HG02678 (cell line): ENCODE data around the gene CDC42BPB.

ENCODE experiments used
- ATAC-seq: cut with Tn5 transposase; IDR thresholded peaks from one replicate; pipeline ENCODE4 v1.9.1; 2021; ENCODE audit warnings: mild to moderate bottlenecking, moderate library complexity; ENCODE audit not compliant: unreplicated experiment

The CDC42BPB gene

DNA sequence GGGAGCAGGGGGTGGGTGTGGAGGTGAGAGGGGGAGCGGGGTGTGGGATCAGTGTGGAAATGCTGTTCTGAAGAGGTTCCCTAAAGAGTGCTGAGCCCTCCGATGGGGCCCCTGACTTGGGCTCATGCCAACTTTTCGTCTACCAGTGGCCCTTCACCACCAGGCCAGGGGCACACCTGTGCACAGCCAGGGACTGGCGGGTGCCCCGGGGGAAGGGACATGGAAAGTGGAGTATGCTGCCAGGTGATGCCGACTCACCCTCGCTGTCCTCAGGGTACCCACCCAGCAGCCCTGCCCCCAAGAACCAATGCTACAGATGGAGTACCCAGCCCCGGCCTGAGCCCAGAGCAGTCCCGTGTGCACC lies 108.7 kb downstream of the CDC42BPB start:
- no peak for ATAC-seq

- no peak for ATAC-seq
Observed at GRCh38 chr14:102947321-102948103, 109.8 kb downstream of the CDC42BPB start.

DNA sequence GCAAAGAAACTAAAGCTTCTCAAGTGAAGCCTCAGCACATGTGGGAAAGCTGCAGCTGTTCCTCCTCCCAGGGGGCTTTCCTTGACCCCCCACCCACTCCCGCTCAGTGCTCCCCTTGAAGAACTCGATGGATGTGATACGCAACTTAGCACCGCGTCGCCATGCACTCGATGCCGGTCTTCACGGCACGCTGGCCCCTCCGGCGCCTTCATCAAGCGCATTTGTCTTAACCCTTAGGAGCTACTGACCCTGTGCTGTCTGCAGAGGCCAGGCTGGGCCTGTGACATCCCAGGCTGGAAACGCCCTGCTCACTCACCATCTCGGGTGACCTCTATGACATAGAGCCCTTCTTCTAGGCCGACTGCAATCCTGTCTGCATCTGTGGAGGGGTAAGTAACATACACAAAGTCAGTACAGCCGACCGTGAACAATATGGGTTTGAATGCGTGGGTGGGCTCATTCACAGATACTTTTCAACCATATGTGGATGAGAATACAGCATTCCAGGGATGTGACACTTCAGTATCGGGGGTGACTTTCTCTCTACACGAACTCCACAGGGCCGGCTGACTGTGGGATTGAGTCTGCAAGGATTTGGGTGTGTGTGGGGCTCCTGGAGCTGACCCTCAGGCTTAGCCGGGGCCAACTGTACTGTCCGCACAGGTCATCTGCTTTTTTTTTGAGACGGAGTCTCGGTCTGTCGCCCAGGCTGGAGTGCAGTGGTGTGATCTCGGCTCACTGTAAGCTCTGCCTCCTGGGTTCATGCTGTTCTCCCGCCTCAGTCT lies 111.8 kb downstream of the CDC42BPB start:
- no peak for ATAC-seq

GRCh38 chr14:102944448-102945330 lies 112.7 kb downstream of the CDC42BPB start:
- no peak for ATAC-seq

GRCh38 chr14:102943979-102944378 lies 113.4 kb downstream of the CDC42BPB start:
- no peak for ATAC-seq

GRCh38 chr14:102943454-102943853 lies 113.9 kb downstream of the CDC42BPB start:
- ATAC-seq = no peak

GRCh38 chr14:102942069-102942468 lies 115.3 kb downstream of the CDC42BPB start:
- no peak for ATAC-seq

GRCh38 chr14:102941419-102942011 lies 115.8 kb downstream of the CDC42BPB start:
- no peak for ATAC-seq

DNA sequence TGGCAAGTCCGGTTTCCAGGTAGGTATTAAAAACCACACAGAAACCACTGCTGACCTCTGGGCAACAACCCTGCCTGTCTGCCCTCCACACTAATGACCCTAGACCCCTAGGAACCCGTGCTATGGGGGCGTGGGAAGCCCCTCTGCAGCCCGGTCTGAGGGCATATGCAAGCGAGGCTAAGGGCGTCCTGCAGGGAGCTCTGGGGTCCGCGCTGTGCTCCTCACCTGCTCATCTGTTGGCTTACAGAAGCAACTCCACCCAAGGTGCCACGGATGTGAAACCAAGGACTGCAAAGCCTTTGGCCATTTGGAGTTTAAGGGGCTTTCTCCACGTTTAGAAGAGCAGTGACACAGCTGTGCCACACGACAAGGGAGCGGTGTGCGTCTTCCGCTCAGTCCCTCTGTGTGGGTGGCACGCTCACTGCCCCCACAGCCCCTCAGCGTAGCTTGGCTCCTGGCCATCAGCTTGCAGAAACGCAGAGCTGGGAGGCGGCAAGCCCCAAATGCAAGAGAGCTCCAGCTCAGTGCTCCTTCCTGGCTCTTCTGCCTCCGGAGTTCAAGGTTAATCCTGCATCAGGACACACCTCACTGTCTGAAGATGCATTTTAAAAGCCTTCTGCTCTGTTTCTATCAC lies 116.5 kb downstream of the CDC42BPB start:
- ATAC-seq = no peak

DNA sequence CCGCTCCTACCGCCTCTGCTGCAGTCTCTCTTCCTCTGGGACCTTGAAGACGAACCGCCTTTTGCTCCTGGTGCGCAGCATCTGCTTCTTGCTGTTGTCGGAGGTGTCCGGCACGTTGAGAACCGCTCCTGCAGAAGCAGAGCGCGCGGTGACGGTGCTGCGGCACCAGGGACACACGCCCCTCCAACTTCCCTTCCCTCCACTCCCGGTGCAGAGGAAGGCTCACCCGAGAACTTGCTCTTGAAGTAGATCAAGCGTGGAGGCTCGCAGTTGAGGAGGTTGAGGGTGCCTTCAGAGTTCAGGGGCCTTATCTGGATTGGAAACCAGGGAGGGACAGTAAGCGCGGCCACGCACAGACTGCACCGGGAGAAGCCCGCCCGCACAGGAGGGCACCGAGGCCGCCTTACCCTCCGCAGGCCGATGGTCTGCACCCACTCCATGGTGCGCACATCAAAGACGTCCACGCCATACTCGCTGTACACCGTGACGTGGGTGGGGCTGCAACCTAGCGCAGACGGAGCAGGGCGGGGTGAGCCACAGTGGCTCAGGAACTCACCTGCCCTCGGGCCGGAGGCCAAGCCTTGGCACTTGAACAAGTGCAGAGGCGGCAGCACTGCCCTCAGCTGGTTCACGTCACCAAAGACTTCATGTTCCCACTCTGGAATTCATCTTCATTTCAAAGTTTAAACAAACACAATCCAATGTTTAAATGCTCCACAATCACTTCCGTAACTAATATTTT lies 117.4 kb downstream of the CDC42BPB start:
- no peak for ATAC-seq

GRCh38 chr14:102939329-102939728 lies 118.0 kb downstream of the CDC42BPB start:
- no peak for ATAC-seq

DNA sequence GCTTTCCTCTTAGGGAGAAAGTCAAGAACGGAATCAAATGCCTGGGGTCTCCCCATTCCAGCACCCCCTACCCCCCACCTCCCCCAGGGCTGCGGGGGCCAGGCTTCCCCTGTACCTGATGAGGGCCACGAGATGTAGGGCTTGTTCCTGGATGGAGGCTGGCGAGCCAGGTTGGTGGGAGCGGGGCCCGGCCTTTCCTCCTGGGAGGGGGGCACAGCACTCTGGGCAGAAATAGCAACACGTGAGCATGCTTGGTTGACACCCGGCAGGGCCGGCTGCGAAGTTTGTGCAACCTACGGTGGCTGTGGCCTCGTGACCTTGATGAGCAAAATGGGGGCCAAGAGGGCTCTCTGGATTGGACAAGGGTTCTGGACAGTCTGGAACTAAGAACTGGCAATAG lies 119.2 kb downstream of the CDC42BPB start:
- ATAC-seq = no peak

DNA sequence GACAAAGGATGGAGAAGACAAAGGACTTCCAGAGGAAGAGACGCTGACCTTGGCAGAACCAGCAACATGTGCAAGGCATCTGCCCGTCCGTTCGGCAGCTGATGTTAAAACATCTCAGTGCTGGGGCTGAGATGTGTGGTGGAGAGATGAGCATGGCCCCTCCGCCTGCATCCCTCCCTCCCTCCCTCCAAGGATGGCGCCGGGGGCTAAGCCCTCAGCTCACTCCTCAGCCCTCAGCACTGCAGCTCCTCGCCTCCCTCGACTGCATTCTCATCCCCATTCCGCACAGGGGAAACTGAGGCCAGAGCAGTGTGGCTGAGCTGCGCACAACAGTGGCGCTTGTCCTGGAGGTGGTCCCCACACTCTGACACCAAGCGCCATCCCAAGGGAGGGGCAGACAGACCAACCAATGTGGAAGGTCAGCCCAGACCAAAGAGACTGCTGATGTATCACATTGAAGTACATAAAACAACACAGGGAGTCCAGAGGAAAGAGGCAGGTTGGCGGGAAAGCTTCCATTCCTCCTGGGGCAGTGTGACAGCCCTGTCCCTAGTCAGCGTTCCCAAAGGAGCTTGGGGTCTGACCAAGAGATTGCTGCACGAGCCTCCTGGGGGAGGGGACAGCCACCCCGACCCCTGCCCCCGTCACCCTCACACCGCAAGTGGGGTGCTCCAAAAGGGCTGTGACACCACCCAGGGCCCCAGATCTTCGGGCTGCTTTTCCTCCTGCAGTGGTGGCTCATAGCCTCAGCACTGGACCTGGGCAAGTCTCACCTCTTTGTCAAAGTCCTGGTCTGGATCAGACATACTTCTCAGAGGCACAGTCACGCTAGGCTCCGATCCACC lies 119.8 kb downstream of the CDC42BPB start:
- ATAC-seq = no peak

DNA sequence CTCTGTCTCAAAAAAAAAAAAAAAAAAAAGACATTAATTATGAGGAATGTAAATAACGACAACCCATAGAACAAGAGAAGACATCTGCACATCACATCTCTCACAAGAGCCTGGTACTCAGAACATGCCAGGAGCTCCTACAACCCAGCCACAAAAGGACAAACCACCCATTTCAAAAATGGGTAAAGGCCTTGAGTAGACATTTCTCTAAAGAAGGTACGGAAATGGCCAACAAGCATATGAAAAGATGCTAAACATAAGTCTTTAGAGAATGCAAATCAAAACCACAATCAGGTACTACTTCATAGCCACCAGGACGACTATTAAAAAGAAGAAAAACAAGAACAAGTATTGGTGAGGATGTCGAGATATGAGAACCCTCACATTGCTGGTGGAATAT lies 121.6 kb downstream of the CDC42BPB start:
- no peak for ATAC-seq

- ATAC-seq = no peak
Observed at GRCh38 chr14:102933618-102934231, 123.6 kb downstream of the CDC42BPB start.

GRCh38 chr14:102932484-102933248 lies 124.7 kb downstream of the CDC42BPB start:
- ATAC-seq = no peak

DNA sequence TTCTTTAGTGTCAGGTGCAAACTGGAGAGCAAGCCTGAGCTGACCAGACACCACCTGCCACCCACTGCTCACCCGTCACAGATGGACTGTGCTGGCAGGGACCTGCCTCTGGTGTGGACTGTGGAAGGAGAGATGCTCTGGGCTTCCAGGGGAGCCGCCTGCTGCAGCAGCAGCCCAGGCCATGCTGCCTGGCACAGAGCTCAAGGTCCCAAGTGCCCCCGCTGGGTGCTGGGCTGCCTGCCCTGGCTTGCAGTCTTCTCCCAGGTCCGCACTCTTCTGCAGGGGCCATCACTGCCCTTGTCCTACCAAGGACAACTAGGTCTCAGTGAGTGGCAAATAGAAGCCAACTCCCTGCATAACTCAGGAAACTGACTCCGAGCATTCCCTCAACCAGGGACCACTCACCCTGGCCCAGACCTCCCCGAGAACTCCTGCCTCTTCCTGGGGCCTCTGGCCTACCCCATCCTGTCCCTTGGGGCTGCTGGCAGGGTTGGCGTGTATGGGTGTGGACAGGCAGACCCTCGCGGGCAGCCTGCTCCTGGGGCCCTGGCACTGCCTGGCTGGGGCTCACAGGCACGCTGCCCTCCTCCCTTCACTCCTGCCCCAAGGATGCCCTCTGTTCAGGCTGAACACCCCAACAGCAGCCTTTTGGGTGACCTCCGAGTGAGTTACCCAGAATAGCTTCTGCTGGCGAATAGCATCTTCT lies 125.6 kb downstream of the CDC42BPB start:
- ATAC-seq = no peak
